Kidney tubule cell (primary cell): ENCODE data around the gene PDZD2.

Source experiments
- DNase-seq: peaks from one replicate; pipeline ENCODE4 v3.0.0-alpha.2; 2018; ENCODE audit warnings: low spot score

Gene PDZD2

GRCh38 chr5:31638345-31638744 is 586 bp upstream of the PDZD2 start:
- no peak for DNase-seq

GRCh38 chr5:31639481-31640411 is 815 bp downstream of the PDZD2 start:
- no peak for DNase-seq

DNA sequence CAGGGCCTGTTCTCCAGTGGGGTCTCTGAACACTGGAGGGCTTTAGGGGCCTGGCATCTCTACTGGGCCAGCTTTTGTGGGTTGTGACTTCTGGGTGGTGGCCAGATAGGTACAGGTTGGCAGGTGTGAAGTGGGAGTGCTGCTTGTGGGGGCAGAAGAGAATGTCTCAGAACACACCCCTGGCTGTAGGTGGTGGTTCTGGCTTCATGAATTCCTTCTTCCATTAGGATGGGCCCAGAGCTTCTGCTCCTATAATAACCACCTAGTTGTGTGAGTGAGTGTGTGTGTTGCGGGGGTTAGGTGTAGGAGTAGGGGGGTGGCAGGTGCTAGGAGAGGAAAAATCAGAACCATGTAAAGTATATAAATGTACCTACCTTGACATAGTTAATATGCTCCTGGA is 1.6 kb downstream of the PDZD2 start:
- DNase-seq = no peak

- DNase-seq = no peak
These were observed 2.1 kb downstream of the PDZD2 start for GRCh38 chr5:31641059-31641458.

GRCh38 chr5:31641575-31641974 is 2.6 kb downstream of the PDZD2 start:
- DNase-seq = no peak

DNA sequence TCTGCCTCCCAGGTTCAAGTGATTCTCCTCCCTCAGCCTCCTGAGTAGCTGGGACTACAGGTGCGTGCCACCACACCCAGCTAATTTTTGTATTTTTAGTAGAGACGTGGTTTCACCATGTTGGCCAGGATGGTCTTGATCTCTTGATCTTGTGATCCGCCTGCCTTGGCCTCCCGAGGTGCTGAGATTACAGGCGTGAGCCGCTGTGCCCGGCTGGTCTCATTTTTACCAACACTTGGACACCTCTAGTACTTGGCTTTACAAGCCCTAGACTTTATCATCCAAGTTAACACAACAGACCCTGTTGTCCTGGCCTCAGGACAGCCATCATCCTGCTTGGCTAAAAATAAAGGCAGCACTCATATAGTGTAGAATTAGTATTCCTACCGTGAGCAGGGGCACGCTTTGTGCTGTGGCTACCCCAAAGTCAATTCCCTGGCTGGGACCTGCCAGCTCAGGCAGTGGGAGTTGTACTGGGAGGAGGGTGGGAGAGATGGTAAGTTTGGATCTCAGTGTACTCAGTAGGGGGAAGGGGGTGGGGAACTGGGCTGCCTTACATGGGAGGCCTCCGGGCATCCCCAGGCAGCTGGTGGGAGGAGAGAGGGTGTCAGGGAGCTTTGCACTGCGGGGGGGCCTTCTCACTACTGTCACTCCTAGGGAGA is 6.6 kb downstream of the PDZD2 start:
- no peak for DNase-seq

GRCh38 chr5:31648326-31648725 is 9.4 kb downstream of the PDZD2 start:
- no peak for DNase-seq

DNA sequence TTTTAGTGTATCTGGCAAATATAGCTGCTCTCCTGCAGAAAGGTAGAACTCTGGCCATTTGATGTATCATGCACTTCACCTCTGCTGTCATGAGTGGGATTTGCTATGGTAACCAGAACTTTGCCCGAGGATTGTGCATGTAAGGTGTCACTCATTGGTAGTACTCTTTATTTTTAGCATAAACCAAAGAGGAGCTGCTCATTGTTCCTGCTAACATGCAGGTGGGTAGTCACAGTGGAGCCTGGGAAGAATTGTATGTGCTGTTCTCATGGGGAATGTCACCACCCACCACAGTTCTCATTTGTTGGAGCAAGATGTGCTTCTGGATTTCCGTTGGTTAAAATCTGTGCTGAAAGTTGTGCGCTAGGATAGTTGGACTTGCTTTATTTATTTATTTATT is 12.3 kb downstream of the PDZD2 start:
- DNase-seq = no peak

GRCh38 chr5:31655491-31655890 is 16.6 kb downstream of the PDZD2 start:
- no peak for DNase-seq

- DNase-seq = no peak
These were observed 17.9 kb downstream of the PDZD2 start for GRCh38 chr5:31656806-31657205.

- no peak for DNase-seq
These were observed 18.5 kb downstream of the PDZD2 start for GRCh38 chr5:31657315-31657979.

- DNase-seq = no peak
These were observed 22.3 kb downstream of the PDZD2 start for GRCh38 chr5:31661257-31661656.

DNA sequence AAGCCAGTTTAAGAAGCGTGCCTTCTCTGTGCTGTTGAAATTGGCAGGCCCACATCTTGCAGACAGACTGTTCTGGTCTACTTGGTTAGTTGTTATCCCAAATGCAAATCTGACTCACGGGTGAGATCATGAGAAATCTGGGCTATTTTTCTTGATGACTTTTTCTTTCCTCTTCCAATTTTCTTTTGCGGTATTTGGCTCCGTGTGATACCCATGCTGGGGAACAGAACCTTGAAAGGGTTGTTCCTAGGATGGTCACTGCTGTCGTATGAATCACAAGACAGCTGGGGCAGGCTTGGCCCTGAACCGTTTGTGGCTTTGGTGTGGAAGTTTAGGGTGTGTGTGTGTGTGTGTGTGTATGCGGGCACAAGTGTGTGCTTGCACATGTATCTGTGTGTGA is 24.6 kb downstream of the PDZD2 start:
- peak; percentile 26 for DNase-seq

- peak; percentile 60 for DNase-seq
These were observed 25.6 kb downstream of the PDZD2 start for GRCh38 chr5:31664566-31664965.

DNA sequence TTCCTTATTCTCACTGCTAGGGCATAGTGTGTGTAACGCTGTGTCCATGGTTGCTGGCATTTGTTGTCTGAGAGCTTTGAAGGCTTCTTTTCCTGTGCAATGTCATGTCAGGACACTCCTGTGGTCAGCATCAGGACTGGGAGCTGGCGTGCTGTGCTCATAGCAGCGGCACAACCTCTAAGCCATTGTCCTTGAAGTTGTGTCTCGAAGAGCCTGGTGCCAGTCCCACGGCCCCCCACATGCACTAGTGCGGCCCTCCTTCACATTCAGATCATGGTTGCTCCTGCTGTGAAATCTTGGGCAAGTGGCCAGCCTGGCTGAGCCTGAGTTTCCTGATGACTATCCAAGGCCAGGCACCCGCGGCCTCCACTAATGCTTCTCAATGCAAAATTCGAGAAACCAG is 32.4 kb downstream of the PDZD2 start:
- no peak for DNase-seq

DNA sequence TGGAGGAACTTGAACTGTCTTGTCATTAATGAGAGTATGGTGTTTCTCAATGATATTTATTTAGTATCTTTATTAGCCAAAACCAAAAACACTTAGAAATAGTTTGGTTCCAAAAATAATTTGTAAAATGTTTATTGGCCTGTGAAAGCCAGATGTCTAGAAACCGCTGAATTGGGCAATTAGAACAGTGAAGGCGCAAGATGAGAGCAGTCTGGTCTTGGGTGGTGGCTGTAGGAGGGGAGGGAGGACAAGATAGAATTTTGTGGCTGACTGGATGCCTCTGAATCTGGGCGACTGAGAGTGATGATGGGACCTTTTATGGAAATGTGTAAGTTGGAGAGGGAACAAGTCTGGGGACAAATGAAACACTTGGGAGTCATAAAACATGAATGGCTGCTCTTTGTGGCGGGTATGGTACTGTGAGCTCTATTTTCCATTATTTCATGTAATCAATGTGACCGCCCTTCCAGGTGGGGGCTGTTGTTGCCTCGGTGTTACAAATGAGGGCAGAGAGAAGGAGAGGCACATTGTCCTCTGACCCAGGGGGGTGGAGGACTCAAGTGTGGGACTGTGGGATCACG is 35.5 kb downstream of the PDZD2 start:
- DNase-seq = no peak

DNA sequence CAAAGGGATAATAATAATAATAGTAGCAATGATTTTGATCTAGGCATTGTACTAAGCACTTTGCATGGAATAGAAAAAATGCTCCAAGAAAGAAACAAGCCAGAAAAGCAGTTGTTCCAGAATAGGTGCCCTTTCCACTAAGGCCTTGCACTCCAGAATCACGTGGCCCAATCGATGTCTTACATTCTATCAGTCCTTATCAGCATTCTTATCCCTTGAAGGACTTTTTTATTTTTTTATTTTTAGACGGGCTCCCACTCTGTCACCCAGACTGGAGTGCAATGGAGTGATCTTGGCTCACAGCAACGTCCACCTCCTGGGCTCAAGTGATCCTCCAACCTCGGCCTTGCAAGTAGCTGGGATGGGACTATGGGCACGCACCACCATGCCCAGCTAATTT is 36.5 kb downstream of the PDZD2 start:
- DNase-seq = no peak

- DNase-seq = no peak
These were observed 39.2 kb downstream of the PDZD2 start for GRCh38 chr5:31678180-31678579.

GRCh38 chr5:31680528-31680927 is 41.6 kb downstream of the PDZD2 start:
- DNase-seq = no peak

DNA sequence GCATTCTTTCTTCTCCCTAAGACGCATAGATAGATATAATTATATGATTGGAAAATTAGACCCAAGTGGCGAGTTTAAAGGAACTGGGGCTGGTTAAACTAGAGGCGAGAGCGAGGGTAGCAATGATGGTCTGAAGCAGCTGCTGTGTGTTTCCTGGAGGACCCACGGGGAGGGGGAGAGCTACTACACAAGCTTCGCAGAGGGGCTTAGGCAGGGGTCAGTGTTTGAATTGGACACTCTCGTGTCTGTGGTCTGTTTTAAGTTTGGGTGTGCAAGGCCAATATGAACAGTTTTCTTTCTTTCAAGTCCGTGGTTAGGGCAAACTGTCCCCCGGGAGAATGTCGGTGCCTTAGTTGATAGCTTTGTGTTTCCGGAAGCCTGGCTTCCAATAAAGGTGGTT is 43.1 kb downstream of the PDZD2 start:
- DNase-seq = no peak

GRCh38 chr5:31682851-31683250 is 43.9 kb downstream of the PDZD2 start:
- no peak for DNase-seq

DNA sequence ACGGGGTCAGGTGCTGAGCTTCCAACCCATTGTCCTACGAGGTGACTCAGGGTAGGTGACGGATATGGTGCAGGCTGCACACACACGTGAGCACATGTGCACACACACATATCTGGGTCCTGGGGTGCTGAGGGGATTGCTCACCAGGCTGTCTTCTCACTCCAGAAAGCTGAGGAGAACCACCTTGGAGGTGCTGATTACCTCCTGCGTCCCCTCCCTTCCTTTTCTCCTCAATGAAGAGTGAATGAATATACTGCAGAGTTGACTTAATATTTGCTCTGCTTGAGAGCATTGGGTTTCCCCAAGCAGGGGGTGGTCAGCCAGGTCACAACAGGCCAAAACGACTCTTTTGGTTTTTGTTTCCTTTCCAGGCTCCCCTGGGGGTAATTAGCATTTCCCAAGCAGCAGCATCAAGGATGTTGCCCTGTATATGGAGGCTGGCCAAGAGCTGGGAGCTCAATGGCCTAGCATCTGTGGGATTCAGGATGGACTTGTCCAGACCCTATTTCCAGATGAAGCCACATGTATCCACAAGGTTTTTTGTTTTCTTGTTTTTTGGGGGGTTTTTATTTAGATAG is 49.7 kb downstream of the PDZD2 start:
- DNase-seq = no peak
